Lower leg skin (tissue), 3 donors: ENCODE data around the gene ITGA11.

Source experiments
- CTCF ChIP-seq, 3 donors: fragments of 450-650 bp; IDR thresholded peaks; one replicate each; pipeline ENCODE4 v1.5.1; 2016; ENCODE audit warnings: antibody characterized with exemption in 3 of 3, mild to moderate bottlenecking in 3 of 3, moderate library complexity in 2 of 3
- POLR2A ChIP-seq, 2 donors: fragments of 450-650 bp; IDR thresholded peaks; one replicate each; pipeline ENCODE4 v1.6.1; 2016 to 2017; ENCODE audit warnings: antibody characterized with exemption in 2 of 2, mild to moderate bottlenecking in 1 of 2, moderate library complexity in 1 of 2

GRCh38 chr15:68356778-68357177 lies 75.2 kb downstream of the ITGA11 start:
- no peak for TF ChIP-seq CTCF (IDR thresholded peaks at IDR 0.05)
- TF ChIP-seq POLR2A (IDR thresholded peaks at IDR 0.05) = no peak
